GM20000 (cell line): ENCODE results near the gene NFATC1.
A peak's percentile ranks its signal among the peaks of the same experiment; 100 is the strongest.

Experiments used
- DNase-seq: peaks from one replicate; pipeline ENCODE4 v3.0.0; 2012; ENCODE audit warnings: low spot score
- TF ChIP-seq, protein P1 (sequence below): IDR thresholded peaks from 2 replicates; pipeline ENCODE4 v1.5.1; 2012; ENCODE audit warnings: mild to moderate bottlenecking, control low read depth; ENCODE audit errors: extremely low read depth, missing control alignments

Gene NFATC1

DNA sequence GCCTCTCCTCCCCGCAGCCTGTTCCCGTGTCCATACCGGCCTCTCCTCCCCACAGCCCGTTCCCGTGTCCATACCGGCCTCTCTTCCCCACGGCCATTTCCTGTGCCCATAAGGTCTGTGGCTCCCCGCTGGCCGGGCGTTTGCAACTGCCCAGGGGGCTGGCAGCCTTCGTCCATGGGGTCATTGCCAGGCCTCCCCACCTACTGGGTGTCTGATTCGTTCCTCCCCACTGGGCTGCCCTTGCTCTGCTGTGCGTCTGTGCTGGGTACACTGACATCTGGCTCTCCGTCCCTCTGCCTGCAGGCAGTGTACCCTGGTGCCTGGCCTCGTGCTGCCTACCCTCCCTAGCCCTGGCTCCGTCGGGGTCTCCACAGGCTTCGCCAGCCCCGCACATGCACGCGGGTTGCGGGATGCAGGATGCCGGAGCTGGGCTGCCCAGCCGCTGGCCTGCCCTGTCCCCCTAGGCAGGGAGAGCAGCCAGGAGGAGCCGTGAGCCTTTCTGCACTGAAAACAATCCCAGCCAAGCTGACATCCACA, 67.8 kb downstream of the NFATC1 start:
- DNase-seq, result no peak
- TF ChIP-seq, protein P1, sequence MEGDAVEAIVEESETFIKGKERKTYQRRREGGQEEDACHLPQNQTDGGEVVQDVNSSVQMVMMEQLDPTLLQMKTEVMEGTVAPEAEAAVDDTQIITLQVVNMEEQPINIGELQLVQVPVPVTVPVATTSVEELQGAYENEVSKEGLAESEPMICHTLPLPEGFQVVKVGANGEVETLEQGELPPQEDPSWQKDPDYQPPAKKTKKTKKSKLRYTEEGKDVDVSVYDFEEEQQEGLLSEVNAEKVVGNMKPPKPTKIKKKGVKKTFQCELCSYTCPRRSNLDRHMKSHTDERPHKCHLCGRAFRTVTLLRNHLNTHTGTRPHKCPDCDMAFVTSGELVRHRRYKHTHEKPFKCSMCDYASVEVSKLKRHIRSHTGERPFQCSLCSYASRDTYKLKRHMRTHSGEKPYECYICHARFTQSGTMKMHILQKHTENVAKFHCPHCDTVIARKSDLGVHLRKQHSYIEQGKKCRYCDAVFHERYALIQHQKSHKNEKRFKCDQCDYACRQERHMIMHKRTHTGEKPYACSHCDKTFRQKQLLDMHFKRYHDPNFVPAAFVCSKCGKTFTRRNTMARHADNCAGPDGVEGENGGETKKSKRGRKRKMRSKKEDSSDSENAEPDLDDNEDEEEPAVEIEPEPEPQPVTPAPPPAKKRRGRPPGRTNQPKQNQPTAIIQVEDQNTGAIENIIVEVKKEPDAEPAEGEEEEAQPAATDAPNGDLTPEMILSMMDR, result no peak

DNA sequence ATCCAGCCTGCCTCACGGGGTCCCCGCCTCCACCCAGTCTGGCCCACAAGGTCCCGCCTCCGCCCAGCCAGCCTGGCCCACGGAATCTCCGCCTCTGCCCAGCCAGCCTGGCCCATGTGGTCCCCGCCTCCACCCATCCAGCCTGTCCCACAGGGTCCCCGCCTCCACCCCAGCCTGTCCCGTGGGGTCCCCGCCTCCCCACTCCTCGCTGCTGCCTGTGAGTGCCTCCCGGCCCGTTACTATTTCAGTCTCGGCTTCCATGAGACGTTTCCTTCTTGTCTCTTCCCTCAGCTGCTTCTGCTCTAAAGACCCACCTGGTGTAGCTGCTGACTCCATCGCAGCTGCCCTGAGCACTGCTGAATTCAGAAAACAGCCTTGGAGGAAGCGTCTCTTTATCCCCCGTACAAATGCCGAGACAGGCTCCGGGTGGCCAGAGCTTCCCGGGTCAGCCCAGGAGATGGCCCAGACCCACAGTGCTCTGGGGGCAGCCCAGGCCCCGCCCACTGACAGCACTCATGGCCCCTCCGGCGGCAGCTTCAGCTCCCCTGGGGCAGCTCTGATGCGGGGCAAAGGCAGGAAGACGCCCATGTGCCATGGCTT, 69.8 kb downstream of the NFATC1 start:
- TF ChIP-seq, protein P1, result no peak
- DNase-seq, result peak; percentile 90

DNA sequence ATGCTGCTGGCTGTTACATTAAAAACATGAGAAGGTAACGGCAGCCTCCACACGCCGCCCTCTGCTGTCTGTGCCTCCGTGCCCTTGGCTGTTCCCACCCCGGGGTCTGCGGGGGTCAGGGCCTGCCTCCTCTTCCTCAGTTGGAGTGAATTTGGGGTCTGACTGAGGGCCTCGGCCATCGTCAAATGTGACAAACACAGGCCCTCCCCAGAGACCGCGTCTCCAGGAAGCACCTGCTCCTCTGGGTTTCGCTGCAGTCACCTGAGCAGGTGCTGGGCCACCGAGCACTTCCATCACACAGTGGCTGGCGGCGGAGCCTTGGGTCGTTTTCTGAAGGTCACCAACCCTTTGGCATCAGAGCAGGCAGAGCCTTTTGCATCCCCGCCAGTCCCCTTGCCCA, 70.9 kb downstream of the NFATC1 start:
- TF ChIP-seq, protein P1, result no peak
- peak; percentile 78 for DNase-seq

DNA sequence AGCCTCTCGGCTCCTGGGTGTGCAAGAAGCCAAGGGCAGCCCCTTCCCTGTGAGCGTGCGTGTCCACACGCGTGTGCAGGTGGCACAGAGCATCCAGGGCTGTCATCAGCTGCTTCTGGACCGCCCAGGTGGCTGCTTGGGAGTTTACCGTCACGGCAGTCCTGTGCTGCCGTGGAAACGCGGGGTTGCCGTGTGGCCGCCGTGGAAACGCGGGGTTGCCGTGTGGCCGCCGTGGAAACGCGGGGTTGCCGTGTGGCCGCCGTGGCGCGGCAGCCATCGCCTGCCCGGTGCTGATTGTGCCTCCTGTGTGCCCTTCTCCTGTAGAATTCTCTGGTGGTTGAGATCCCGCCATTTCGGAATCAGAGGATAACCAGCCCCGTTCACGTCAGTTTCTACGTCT, 71.4 kb downstream of the NFATC1 start:
- no peak for DNase-seq
- TF ChIP-seq, protein P1, result no peak

DNA sequence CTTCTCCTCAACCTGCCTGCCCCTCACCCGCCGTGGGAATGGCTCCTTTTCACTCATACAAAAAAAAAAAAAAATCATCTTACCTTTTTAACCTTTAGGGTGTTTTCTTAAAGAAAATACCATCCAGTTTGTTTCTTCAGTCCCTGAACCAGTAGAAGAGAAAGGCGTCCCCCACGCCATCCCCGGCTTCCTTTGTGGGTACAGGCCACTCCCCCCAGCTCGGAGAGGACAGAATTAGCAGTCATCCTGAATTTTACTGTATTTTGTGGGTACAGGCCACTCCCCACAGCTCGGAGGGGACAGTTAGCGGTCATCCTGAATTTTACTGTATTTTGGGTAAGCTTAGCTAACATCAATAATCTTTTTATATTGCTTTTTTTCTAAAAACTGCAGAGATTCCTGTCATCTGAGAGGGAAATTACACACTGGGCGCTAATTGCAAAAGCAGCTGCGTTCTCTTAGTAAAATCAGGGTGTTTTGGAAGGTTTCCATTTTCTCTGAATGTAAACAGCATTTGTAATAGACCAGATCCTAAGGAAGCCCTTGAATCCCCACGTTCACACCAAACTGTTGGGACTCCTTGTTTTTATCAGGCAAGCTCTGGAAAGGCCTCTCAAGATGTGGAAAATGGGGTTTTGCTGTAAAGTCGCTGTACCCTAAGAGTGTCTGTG, 72.5 kb downstream of the NFATC1 start:
- TF ChIP-seq, protein P1, result no peak
- DNase-seq, result no peak

DNA sequence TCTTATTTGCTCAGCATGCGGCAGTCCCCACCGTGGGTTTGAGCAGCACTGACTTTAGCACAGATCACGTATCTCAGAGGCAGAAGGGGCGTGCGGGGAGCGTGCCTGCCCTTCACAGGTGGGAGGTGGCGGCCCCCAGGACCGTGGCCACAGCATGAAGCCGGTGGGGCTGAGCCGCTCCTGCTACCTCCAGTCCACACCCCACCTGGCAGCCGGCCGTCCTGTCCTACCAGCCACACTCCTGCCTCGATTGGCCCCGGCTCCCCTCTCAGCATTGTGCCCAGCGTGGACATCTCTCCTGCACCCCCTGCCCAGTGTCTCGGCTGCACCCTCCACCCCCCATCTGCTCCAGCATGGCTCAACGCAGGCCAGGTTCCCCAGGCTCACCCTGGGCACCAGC, 73.6 kb downstream of the NFATC1 start:
- TF ChIP-seq, protein P1, result no peak
- DNase-seq, result no peak

DNA sequence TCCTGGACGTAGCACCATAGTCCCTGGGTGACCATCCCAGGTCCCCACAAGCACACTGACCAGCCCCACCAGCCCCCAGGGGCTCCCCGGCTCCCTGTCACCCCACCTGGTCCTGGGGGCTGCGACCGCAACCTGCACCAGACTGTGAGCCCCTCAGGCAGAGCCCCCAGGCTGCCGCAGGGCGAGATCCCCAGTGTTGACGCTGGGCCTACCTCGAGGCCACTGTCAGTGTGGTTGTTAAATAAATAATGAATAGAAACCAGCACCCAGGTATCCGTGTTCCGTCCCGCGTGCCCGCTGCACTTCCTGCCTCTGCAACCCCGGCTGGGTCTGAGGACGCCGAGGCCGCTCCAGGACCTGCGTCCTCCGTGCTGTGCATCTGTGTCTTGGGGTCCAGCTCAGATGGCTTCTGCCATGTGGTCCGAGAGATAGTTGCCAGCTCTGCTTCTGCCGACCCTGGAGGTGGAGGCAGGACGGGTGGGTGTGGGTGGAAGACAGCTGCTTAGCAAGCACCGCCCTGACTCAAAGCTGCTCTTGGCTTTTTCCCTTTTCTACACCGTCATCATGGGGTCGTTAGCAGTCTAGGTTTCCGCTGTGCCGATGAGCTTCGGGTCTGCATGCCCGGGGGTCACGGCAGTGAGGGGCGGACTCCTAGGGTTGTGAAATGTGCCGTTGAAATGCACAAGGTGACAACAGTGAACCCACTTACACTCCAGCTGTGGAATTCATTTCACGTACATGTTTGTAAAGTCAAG, 74.2 kb downstream of the NFATC1 start:
- TF ChIP-seq, protein P1, result no peak
- DNase-seq, result no peak
